GM12878 (cell line): ENCODE data around the gene CFAP97. TPM values are rescaled to one million over a fixed set of nuclear protein-coding genes. Genes with fewer than 3 reads are reported as not detected.

Experiments used
- ATAC-seq: fragments of 200-7000 bp; cut with Tn5 transposase; 3 replicates; pipeline ENCODE4 v1.9.1; 2020; ENCODE audit warnings: mild to moderate bottlenecking, moderate library complexity
- BruUV-seq: library from RNA; stranded (reverse); fragments of 400-500 nt; replicated peaks from 2 replicates; lab custom pipeline; 2021; lab: Mats Ljungman, UMichigan
- CTCF ChIA-PET: fragments of 300-600 bp; sonication (Branson Sonifier 250); formaldehyde crosslinking; extraction: SDS; loops from one replicate; lab custom pipeline; 2021; ENCODE audit warnings: inconsistent platforms; lab: Yijun Ruan, JAX
- POLR2A ChIA-PET: fragments of 350-600 bp; formaldehyde crosslinking; extraction: SDS; loops from one replicate; lab custom pipeline; 2021; ENCODE audit warnings: inconsistent platforms; lab: Charles Lee
- RAD21 ChIA-PET: fragments of 300-600 bp; sonication (Branson Sonifier 250); formaldehyde crosslinking; loops from one replicate; lab custom pipeline; 2023; ENCODE audit warnings: antibody characterized with exemption; ENCODE audit not compliant: unreplicated experiment; lab: Charles Lee
- SMC1A ChIA-PET: fragments of 300-600 bp; sonication (Branson Sonifier 250); formaldehyde crosslinking; loops from one replicate; lab custom pipeline; 2023; ENCODE audit not compliant: unreplicated experiment, uncharacterized antibody; lab: Charles Lee
- DNase-seq: peaks from one replicate; pipeline ENCODE4 v3.0.0-alpha.2; 2011; ENCODE audit warnings: low read depth, low spot score
- FAIRE-seq: peaks from 3 replicates; lab custom pipeline; 2011; peaks lifted over from hg19 to GRCh38; lab: Jason Lieb, UNC
- H2AFZ ChIP-seq: 2 replicates; pipeline ENCODE4 v1.6.0; 2011; ENCODE audit warnings: low read depth, low read length, control low read depth; ENCODE audit not compliant: control insufficient read depth
- H3K27ac ChIP-seq: 2 replicates; pipeline ENCODE4 v1.5.1; 2011; ENCODE audit warnings: control low read depth; ENCODE audit not compliant: control insufficient read depth, insufficient read depth
- H3K27me3 ChIP-seq, 2 experiments: replicated peaks in 1 of 2; 2 replicates each; pipeline versions ENCODE4 v1.6.0 to v1.6.1; 2011; ENCODE audit warnings: low read length in 1 of 2; ENCODE audit not compliant: control insufficient read depth in 2 of 2, insufficient read depth in 2 of 2
- H3K36me3 ChIP-seq, 2 experiments: 2 replicates each; pipeline ENCODE4 v1.5.1; 2011; ENCODE audit warnings: low read length in 1 of 2; ENCODE audit not compliant: control insufficient read depth in 2 of 2, insufficient read depth in 2 of 2
- H3K4me1 ChIP-seq: 2 replicates; pipeline ENCODE4 v1.6.1; 2011; ENCODE audit warnings: mild to moderate bottlenecking, low read length, moderate library complexity, mixed read lengths; ENCODE audit not compliant: control insufficient read depth, insufficient read depth
- H3K4me2 ChIP-seq: 2 replicates; pipeline ENCODE4 v1.6.0; 2011; ENCODE audit warnings: control low read depth; ENCODE audit not compliant: control insufficient read depth, insufficient read depth
- H3K4me3 ChIP-seq: fragments of 200-600 bp; sonication (generic); 2 replicates; pipeline ENCODE4 v1.5.1; 2016
- H3K79me2 ChIP-seq: 2 replicates; pipeline ENCODE4 v1.6.0; 2011; ENCODE audit warnings: low read length; ENCODE audit not compliant: control insufficient read depth, insufficient read depth
- H3K9ac ChIP-seq: 2 replicates; pipeline ENCODE4 v1.8.0; 2011; ENCODE audit warnings: low read length, control low read depth, mixed read lengths; ENCODE audit not compliant: control insufficient read depth, insufficient read depth
- H3K9me3 ChIP-seq: replicated peaks from 3 replicates; pipeline ENCODE4 v1.5.1; 2011; ENCODE audit warnings: mild to moderate bottlenecking, low read length; ENCODE audit not compliant: control insufficient read depth, insufficient read depth
- H4K20me1 ChIP-seq: 2 replicates; pipeline ENCODE4 v1.6.0; 2011; ENCODE audit not compliant: control insufficient read depth, insufficient read depth
- ASH2L ChIP-seq: fragments of 300-600, 200-600 bp; sonication (generic); IDR thresholded peaks from 2 replicates; pipeline ENCODE4 v1.6.1; 2017; ENCODE audit warnings: low read depth, mild to moderate bottlenecking, borderline replicate concordance
- CREM ChIP-seq: IDR thresholded peaks from 2 replicates; pipeline ENCODE4 v1.6.1; 2014; ENCODE audit warnings: antibody characterized with exemption, low read depth
- E2F4 ChIP-seq: IDR thresholded peaks from 2 replicates; pipeline ENCODE4 v1.6.1; 2012; ENCODE audit warnings: low read depth, low read length, improper control_type of control experiment
- E2F8 ChIP-seq: fragments of 450-650 bp; IDR thresholded peaks from 2 replicates; pipeline ENCODE4 v1.6.1; 2018; ENCODE audit warnings: mild to moderate bottlenecking, low read depth, moderate library complexity; ENCODE audit not compliant: partially characterized antibody
- ELK1 ChIP-seq: IDR thresholded peaks from 2 replicates; pipeline ENCODE4 v1.6.1; 2012; ENCODE audit warnings: low read depth, low read length, improper control_type of control experiment
- HDAC2 ChIP-seq: fragments of 200-600 bp; sonication (generic); IDR thresholded peaks from 2 replicates; pipeline ENCODE4 v1.6.1; 2017
- HDGF ChIP-seq: fragments of 450-650 bp; IDR thresholded peaks from 2 replicates; pipeline ENCODE4 v1.6.1; 2016; ENCODE audit warnings: antibody characterized with exemption
- KDM1A ChIP-seq: fragments of 200-600 bp; sonication (generic); IDR thresholded peaks from 2 replicates; pipeline ENCODE4 v1.6.1; 2016; ENCODE audit warnings: borderline replicate concordance
- NFXL1 ChIP-seq: fragments of 450-650 bp; IDR thresholded peaks from 2 replicates; pipeline ENCODE4 v1.6.1; 2017; ENCODE audit warnings: antibody characterized with exemption, mild to moderate bottlenecking, borderline replicate concordance
- PAX5 ChIP-seq: IDR thresholded peaks from 2 replicates; pipeline ENCODE4 v1.6.1; 2011; ENCODE audit warnings: low read depth, low read length, borderline replicate concordance
- POLR2A ChIP-seq: IDR thresholded peaks from 2 replicates; pipeline ENCODE4 v1.6.1; 2011; ENCODE audit warnings: low read depth, mild to moderate bottlenecking, low read length
- RB1 ChIP-seq: fragments of 450-650 bp; formaldehyde crosslinking; IDR thresholded peaks from 2 replicates; pipeline ENCODE4 v1.6.1; 2017; ENCODE audit warnings: mild to moderate bottlenecking, borderline replicate concordance
- SIX5 ChIP-seq: IDR thresholded peaks from 2 replicates; pipeline ENCODE4 v1.6.1; 2011; ENCODE audit warnings: mild to moderate bottlenecking, low read depth, low read length, moderate library complexity; ENCODE audit not compliant: severe bottlenecking
- SMARCA5 ChIP-seq: fragments of 450-650 bp; IDR thresholded peaks from 2 replicates; pipeline ENCODE4 v1.6.1; 2017; ENCODE audit warnings: mild to moderate bottlenecking
- SREBF2 ChIP-seq: IDR thresholded peaks from 2 replicates; pipeline ENCODE4 v1.6.1; 2012; ENCODE audit warnings: mild to moderate bottlenecking, low read length
- TBL1XR1 ChIP-seq: IDR thresholded peaks from 2 replicates; pipeline ENCODE4 v1.6.1; 2012; ENCODE audit warnings: low read depth, low read length, improper control_type of control experiment
- TCF3 ChIP-seq: IDR thresholded peaks from 2 replicates; pipeline ENCODE4 v1.6.1; 2012; ENCODE audit warnings: low read depth, mild to moderate bottlenecking, low read length, borderline replicate concordance; ENCODE audit not compliant: insufficient read depth
- WRNIP1 ChIP-seq: IDR thresholded peaks from 2 replicates; pipeline ENCODE4 v1.6.1; 2011; ENCODE audit warnings: low read depth, low read length, improper control_type of control experiment, borderline replicate concordance
- ZNF207 ChIP-seq: fragments of 450-650 bp; IDR thresholded peaks from 2 replicates; pipeline ENCODE4 v1.6.1; 2014; ENCODE audit warnings: antibody characterized with exemption, mild to moderate bottlenecking, borderline replicate concordance
- WGBS: methylation state at CpG from one replicate; pipeline ENCODE4 v1.1.6; 2016; ENCODE audit warnings: low lambda C conversion rate; ENCODE audit not compliant: insufficient replicate concordance, insufficient coverage; ENCODE audit errors: missing lambda C conversion rate; 5-methylcytosine and 5-hydroxymethylcytosine counted together
- in situ Hi-C: fragments of 300-500 bp; cut with MboI; formaldehyde crosslinking; loops from 9 replicates; pipeline ENCODE4 v1.14.3; 2018; ENCODE audit warnings: mixed read lengths
- intact Hi-C: fragments of 100-400 bp; cut with micrococcal nuclease; formaldehyde crosslinking; loops from one replicate; pipeline ENCODE4 v1.14.2; 2022; ENCODE audit not compliant: unreplicated experiment
- polyA plus RNA-seq, 11 experiments: library from polyadenylated mRNA; depleted of rRNA in 4 of 11; unstranded in 6 of 11; stranded (reverse) in 5 of 11; fragments of >200 nt; fragmentation: Nextera tagmentation in 4 of 11; fragmentation: Illumina TruSeq in 1 of 11; extraction: Ambion mirVana in 4 of 11; extraction: Trizol in 1 of 11; gene quantifications; 1 replicate in 1 of 11; 2 replicates in 10 of 11; pipeline versions ENCODE4 v1.2.1 to v1.2.3, GENCODE V29; 2011 to 2016; ENCODE audit warnings: inconsistent platforms in 2 of 11, missing spikeins in 2 of 11, low read depth in 1 of 11
- total RNA-seq, 4 experiments: library from RNA; depleted of rRNA in 3 of 4; stranded (reverse); fragments of >200 nt in 3 of 4; fragmentation: Illumina TruSeq in 1 of 4; extraction: Trizol in 1 of 4; gene quantifications; 2 replicates each; pipeline versions ENCODE4 v1.2.1 to v1.2.3, GENCODE V29; 2013 to 2021

CFAP97 gene
- total and polyA plus RNA-seq, 10 of the 15 experiments (the other 5 are each of a cell fraction or from before 2014, with no cell fraction given), result 26.4 to 62.7 (median 48.0) TPM

GRCh38 chr4:185143601-185143969, 60.2 kb downstream of the CFAP97 start:
- peak overlapping the region; percentile 80 for H3K4me3 ChIP-seq
- H3K27me3 ChIP-seq, result no peaks in the 10 kb centered on the region; a peak in 1 of 4 replicates
- WGBS, result under 1% methylated on average over 18 of the region's 30 CpGs
- ATAC-seq, result peak; percentile 2; the same call in 2 of the 3 replicates
- ChIA-PET RAD21 (interaction anchor here (0.6 to 4.9 kb wide), 5 partner anchors 9 to 1401 kb away, joined by 4 to 31 read pairs (median 7); no protein-coding TSS in a partner anchor), SMC1A (interaction anchor here (0.8 to 3.3 kb wide), 6 partner anchors 7 to 255 kb away, joined by 3 to 13 read pairs (median 8); no protein-coding TSS in a partner anchor), POLR2A (interaction anchor here (0.6 to 1.3 kb wide), 6 partner anchors 27 to 253 kb away, joined by 3 to 7 read pairs (median 3); partner anchors contain the start of gene ANKRD37), CTCF (interaction anchor here (0.9 to 9.4 kb wide), 7 partner anchors 9 to 163 kb away, joined by 3 to 69 read pairs (median 4); no protein-coding TSS in a partner anchor)
- H4K20me1 ChIP-seq, result no peaks in the 10 kb centered on the region
- intact Hi-C loops, result no loop called here
- BruUV-seq, result no TSS peak
- no peaks in the 10 kb centered on the region for H3K9me3 ChIP-seq
- FAIRE-seq, result no peak
- no peak for TF ChIP-seq POLR2A
- TF ChIP-seq RB1, result no peak
- no peak for TF ChIP-seq PAX5
- TF ChIP-seq TCF3, result no peak
- no peak for TF ChIP-seq SIX5
- TF ChIP-seq TBL1XR1, result no peak
- no peak for TF ChIP-seq HDAC2
- TF ChIP-seq WRNIP1, result no peak
- no peak for TF ChIP-seq E2F8
- TF ChIP-seq E2F4, result no peak
- TF ChIP-seq ASH2L, result no peak
- no peak for TF ChIP-seq KDM1A
- TF ChIP-seq HDGF, result no peak
- TF ChIP-seq ELK1, result no peak
- TF ChIP-seq SREBF2, result no peak
- TF ChIP-seq NFXL1, result no peak
- TF ChIP-seq SMARCA5, result no peak
- no peak for TF ChIP-seq ZNF207
- no peak for TF ChIP-seq CREM
- peak overlapping the region; percentile 81 for H3K4me2 ChIP-seq
- peak overlapping the region; percentile 58; the same call in 1 of the 2 replicates for H3K9ac ChIP-seq
- H3K27ac ChIP-seq, result no peak overlapping the region
- H3K4me1 ChIP-seq, result peaks cover 3% of the 10 kb centered on the region; the same call in 1 of the 2 replicates
- H3K36me3 ChIP-seq, result no peaks in the 10 kb centered on the region; a peak in 1 of 4 replicates
- peak overlapping the region; percentile 96 for H2AFZ ChIP-seq
- in situ Hi-C loops, result no loop called here
- peaks cover 13% of the 10 kb centered on the region for H3K79me2 ChIP-seq
- DNase-seq, result no peak
